Neural cell (in vitro differentiated cells): ENCODE data around the gene GUCD1.
A peak's percentile ranks its signal among the peaks of the same experiment; 100 is the strongest.

Experiments used
- CTCF ChIP-seq: fragments of 450-650 bp; IDR thresholded peaks from 2 replicates; pipeline ENCODE4 v1.5.1; 2014; ENCODE audit warnings: antibody characterized with exemption, mild to moderate bottlenecking, moderate library complexity; ENCODE audit not compliant: poor library complexity, severe bottlenecking
- EZH2 ChIP-seq: fragments of 200-600, 300-800 bp; shearing (Covaris generic), sonication (generic); IDR thresholded peaks from 2 replicates; pipeline ENCODE4 v1.6.1; 2014; ENCODE audit warnings: antibody characterized with exemption, low read length, borderline replicate concordance, mild to moderate bottlenecking; ENCODE audit not compliant: insufficient read depth, poor library complexity, severe bottlenecking
- RAD21 ChIP-seq: fragments of 450-650 bp; conservative IDR thresholded peaks from 2 replicates; pipeline ENCODE4 v1.6.1; 2014; ENCODE audit warnings: antibody characterized with exemption, mild to moderate bottlenecking, moderate library complexity
- SMC3 ChIP-seq: fragments of 450-650 bp; conservative IDR thresholded peaks from 2 replicates; pipeline ENCODE4 v1.6.1; 2014; ENCODE audit warnings: antibody characterized with exemption, mild to moderate bottlenecking, moderate library complexity; ENCODE audit not compliant: poor library complexity
- TF ChIP-seq, protein P1 (sequence below): IDR thresholded peaks from 2 replicates; pipeline ENCODE4 v1.6.1; 2012; ENCODE audit warnings: borderline replicate concordance

- TF ChIP-seq SMC3 (peak; percentile 30), RAD21 (peak; percentile 12), CTCF (no peak), EZH2 (no peak)
- TF ChIP-seq, protein P1, sequence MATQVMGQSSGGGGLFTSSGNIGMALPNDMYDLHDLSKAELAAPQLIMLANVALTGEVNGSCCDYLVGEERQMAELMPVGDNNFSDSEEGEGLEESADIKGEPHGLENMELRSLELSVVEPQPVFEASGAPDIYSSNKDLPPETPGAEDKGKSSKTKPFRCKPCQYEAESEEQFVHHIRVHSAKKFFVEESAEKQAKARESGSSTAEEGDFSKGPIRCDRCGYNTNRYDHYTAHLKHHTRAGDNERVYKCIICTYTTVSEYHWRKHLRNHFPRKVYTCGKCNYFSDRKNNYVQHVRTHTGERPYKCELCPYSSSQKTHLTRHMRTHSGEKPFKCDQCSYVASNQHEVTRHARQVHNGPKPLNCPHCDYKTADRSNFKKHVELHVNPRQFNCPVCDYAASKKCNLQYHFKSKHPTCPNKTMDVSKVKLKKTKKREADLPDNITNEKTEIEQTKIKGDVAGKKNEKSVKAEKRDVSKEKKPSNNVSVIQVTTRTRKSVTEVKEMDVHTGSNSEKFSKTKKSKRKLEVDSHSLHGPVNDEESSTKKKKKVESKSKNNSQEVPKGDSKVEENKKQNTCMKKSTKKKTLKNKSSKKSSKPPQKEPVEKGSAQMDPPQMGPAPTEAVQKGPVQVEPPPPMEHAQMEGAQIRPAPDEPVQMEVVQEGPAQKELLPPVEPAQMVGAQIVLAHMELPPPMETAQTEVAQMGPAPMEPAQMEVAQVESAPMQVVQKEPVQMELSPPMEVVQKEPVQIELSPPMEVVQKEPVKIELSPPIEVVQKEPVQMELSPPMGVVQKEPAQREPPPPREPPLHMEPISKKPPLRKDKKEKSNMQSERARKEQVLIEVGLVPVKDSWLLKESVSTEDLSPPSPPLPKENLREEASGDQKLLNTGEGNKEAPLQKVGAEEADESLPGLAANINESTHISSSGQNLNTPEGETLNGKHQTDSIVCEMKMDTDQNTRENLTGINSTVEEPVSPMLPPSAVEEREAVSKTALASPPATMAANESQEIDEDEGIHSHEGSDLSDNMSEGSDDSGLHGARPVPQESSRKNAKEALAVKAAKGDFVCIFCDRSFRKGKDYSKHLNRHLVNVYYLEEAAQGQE, result peak; percentile 14
Observed at GRCh38 chr22:24554313-24555164, at the start of gene GUCD1.
